ENCODE results near the gene ARHGDIA.

ARHGDIA gene

GRCh38 chr17:81869221-81870130 is 1.7 kb downstream of the ARHGDIA start:
- Histone ChIP-seq H3K4me3 (ENCODE audit: low read length) (peak overlapping the region; percentile 86), H3K9ac (ENCODE audit: low read length) (peak overlapping the region; percentile 97), H3K4me1 (ENCODE audit: low read length) (peaks cover 6% of the 10 kb centered on the region; the same call in 1 of the 2 replicates), H3K27me3 (replicated peaks; ENCODE audit: insufficient read depth, low read length) (no peaks in the 10 kb centered on the region), H4K20me1 (ENCODE audit: insufficient read depth, low read length) (no peaks in the 10 kb centered on the region; the same call in 1 of the 2 replicates), H3K27ac (ENCODE audit: low read length) (peak overlapping the region; percentile 83; the same call in 1 of the 2 replicates), H3F3A (ENCODE audit: insufficient read depth, low read length) (peaks cover 58% of the 10 kb centered on the region), H3K9me2 (replicated peaks; ENCODE audit: insufficient read depth, low read length) (no peaks in the 10 kb centered on the region), H3K9me3 (replicated peaks; ENCODE audit: insufficient read depth, low read length) (no peaks in the 10 kb centered on the region), H3K4me2 (ENCODE audit: low read depth, low read length) (peak overlapping the region; percentile 75), H3K36me3 (replicated peaks; ENCODE audit: insufficient read depth, low read length) (peaks cover 13% of the 10 kb centered on the region), H2AFZ (ENCODE audit: low read length) (no peak overlapping the region), H3K79me2 (ENCODE audit: low read length) (peaks cover 59% of the 10 kb centered on the region)
- no peak for TF ChIP-seq EZH2phosphoT487 (IDR thresholded peaks at IDR 0.05; ENCODE audit: low read length)
- TF ChIP-seq, protein P1, sequence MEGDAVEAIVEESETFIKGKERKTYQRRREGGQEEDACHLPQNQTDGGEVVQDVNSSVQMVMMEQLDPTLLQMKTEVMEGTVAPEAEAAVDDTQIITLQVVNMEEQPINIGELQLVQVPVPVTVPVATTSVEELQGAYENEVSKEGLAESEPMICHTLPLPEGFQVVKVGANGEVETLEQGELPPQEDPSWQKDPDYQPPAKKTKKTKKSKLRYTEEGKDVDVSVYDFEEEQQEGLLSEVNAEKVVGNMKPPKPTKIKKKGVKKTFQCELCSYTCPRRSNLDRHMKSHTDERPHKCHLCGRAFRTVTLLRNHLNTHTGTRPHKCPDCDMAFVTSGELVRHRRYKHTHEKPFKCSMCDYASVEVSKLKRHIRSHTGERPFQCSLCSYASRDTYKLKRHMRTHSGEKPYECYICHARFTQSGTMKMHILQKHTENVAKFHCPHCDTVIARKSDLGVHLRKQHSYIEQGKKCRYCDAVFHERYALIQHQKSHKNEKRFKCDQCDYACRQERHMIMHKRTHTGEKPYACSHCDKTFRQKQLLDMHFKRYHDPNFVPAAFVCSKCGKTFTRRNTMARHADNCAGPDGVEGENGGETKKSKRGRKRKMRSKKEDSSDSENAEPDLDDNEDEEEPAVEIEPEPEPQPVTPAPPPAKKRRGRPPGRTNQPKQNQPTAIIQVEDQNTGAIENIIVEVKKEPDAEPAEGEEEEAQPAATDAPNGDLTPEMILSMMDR (IDR thresholded peaks at IDR 0.05; ENCODE audit: low read length), result peak; percentile 52
- DNase-seq, result no peak

DNA sequence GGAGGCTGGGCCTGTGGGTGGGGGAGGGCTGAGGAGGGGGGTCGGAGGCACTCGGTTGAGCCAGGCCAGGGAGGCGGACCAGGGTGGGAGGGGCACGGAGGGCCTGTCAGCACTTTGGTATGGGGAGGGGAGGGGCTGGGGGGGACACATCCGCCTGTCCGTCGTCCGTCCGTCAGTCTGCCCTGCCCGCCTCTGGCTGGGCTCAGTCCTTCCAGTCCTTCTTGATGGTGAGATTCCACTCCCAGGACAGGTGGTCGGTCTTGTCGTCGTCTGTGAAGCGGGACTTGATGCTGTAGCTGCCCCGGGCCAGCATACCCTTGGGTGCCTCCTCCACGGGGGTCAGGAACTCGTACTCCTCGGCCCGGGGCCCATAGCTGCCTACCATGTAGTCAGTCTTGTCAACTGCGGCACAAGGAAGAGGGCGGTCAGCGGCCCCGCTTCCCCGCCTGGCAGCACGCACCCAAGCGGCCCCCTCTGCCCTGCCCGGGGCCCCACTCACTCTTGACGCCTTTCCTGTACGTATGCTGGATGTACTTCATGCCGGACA is 2.4 kb downstream of the ARHGDIA start:
- no peak overlapping the region for H3K4me3 ChIP-seq (ENCODE audit: low read length)
- no peak for DNase-seq
- H3K36me3 ChIP-seq (replicated peaks; ENCODE audit: insufficient read depth, low read length), result peaks cover 13% of the 10 kb centered on the region
- H3K9ac ChIP-seq (ENCODE audit: low read length), result no peak overlapping the region
- no peaks in the 10 kb centered on the region for H3K9me2 ChIP-seq (replicated peaks; ENCODE audit: insufficient read depth, low read length)
- no peak overlapping the region for H2AFZ ChIP-seq (ENCODE audit: low read length)
- H3K4me1 ChIP-seq (ENCODE audit: low read length), result peaks cover 6% of the 10 kb centered on the region; the same call in 1 of the 2 replicates
- TF ChIP-seq, protein P1 (IDR thresholded peaks at IDR 0.05; ENCODE audit: low read length), result no peak
- TF ChIP-seq EZH2phosphoT487 (IDR thresholded peaks at IDR 0.05; ENCODE audit: low read length), result no peak
- TF ChIP-seq EZH2 (optimal IDR thresholded peaks at IDR 0.05; ENCODE audit: low read depth, low read length), result no peak
- H3K9me3 ChIP-seq (replicated peaks; ENCODE audit: insufficient read depth, low read length), result no peaks in the 10 kb centered on the region
- H4K20me1 ChIP-seq (ENCODE audit: insufficient read depth, low read length), result no peaks in the 10 kb centered on the region; the same call in 1 of the 2 replicates
- H3K27ac ChIP-seq (ENCODE audit: low read length), result no peak overlapping the region
- H3K4me2 ChIP-seq (ENCODE audit: low read depth, low read length), result no peak overlapping the region
- peaks cover 66% of the 10 kb centered on the region for H3K79me2 ChIP-seq (ENCODE audit: low read length)
- H3F3A ChIP-seq (ENCODE audit: insufficient read depth, low read length), result peaks cover 51% of the 10 kb centered on the region
- H3K27me3 ChIP-seq (replicated peaks; ENCODE audit: insufficient read depth, low read length), result no peaks in the 10 kb centered on the region

DNA sequence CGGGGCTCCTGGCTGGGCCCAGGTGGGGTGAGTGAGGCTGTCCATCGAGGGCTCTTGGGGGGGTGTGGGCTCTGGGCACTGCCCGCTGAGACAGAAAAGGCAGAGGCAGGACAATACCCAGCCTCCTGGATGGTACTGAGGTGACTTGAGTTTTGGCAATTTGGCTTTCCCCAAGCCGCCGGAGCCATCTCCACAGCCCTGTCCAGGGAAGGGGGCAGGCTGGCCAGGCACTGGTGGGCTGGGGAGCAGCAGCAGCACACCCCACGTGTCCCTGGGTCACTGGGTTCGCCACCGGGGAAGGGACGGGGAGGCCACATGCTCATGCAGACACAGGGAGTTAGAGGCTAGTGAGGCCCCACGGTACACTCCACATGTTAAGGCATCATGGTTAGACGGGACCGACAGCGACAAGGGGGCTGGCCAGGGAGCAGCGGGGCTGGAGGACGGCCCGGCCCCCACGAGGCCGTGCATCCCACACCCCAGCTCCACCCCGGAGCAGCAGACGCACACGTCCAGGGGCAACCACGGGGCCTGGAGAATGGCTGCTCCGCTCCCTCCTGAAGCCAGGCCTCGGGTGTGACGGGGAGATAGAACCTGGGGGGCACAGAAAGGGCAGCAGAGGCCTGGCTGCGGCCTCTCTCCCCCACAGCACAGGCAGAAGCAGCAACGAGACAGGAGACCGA is 3.0 kb downstream of the ARHGDIA start:
- H3K27me3 ChIP-seq (replicated peaks; ENCODE audit: insufficient read depth, low read length), result no peaks in the 10 kb centered on the region
- H3K79me2 ChIP-seq (ENCODE audit: low read length), result peaks cover 72% of the 10 kb centered on the region
- H3F3A ChIP-seq (ENCODE audit: insufficient read depth, low read length), result peaks cover 52% of the 10 kb centered on the region
- no peaks in the 10 kb centered on the region for H3K9me3 ChIP-seq (replicated peaks; ENCODE audit: insufficient read depth, low read length)
- TF ChIP-seq EZH2phosphoT487 (IDR thresholded peaks at IDR 0.05; ENCODE audit: low read length) (no peak), EZH2 (optimal IDR thresholded peaks at IDR 0.05; ENCODE audit: low read depth, low read length) (no peak)
- TF ChIP-seq, protein P1 (IDR thresholded peaks at IDR 0.05; ENCODE audit: low read length), result no peak
- no peak overlapping the region for H3K4me3 ChIP-seq (ENCODE audit: low read length)
- H3K9me2 ChIP-seq (replicated peaks; ENCODE audit: insufficient read depth, low read length), result no peaks in the 10 kb centered on the region
- DNase-seq, result no peak
- H3K27ac ChIP-seq (ENCODE audit: low read length), result no peak overlapping the region
- no peak overlapping the region for H3K9ac ChIP-seq (ENCODE audit: low read length)
- H3K36me3 ChIP-seq (replicated peaks; ENCODE audit: insufficient read depth, low read length), result peaks cover 13% of the 10 kb centered on the region
- no peaks in the 10 kb centered on the region; the same call in 1 of the 2 replicates for H4K20me1 ChIP-seq (ENCODE audit: insufficient read depth, low read length)
- peaks cover 6% of the 10 kb centered on the region; the same call in 1 of the 2 replicates for H3K4me1 ChIP-seq (ENCODE audit: low read length)
- no peak overlapping the region for H2AFZ ChIP-seq (ENCODE audit: low read length)
- H3K4me2 ChIP-seq (ENCODE audit: low read depth, low read length), result no peak overlapping the region

All from MM.1S (cell line).